Measurements from ENCODE around the gene SNAI1.
A peak's percentile ranks its signal among the peaks of the same experiment; 100 is the strongest.

Gene SNAI1

DNA sequence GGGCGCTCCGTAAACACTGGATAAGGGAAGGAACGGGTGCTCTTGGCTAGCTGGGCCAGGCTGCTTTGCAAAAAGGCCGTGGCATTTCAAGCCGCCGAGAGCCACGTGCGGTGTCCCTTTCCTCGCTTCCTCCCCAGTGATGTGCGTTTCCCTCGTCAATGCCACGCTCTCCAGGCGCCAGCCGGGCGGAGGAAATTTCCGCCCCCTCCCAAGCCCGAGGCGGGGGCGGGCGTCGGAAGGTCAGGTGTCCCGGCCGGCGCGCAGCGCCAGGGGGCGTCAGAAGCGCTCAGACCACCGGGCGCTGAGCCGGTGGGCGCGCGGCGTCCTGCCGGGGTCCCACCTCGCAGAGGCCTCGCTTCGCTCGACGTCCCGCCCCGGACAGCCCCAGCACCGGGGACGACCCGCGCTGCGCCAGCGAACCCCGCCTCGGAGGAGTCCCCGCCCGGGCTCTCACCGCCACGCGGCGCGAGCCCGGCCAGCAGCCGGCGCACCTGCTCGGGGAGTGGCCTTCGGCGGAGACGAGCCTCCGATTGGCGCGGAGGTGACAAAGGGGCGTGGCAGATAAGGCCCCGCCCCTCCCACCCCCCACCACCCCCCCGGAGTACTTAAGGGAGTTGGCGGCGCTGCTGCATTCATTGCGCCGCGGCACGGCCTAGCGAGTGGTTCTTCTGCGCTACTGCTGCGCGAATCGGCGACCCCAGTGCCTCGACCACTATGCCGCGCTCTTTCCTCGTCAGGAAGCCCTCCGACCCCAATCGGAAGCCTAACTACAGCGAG, at the start of gene SNAI1:
TSS of gene SNAI1 (plus strand) at position 635 of the 777 bp plus-strand sequence. CDS start at position 715, 80 bp downstream.
- peak; percentile 87 for DNase-seq
- peak within 1 kb of the TSS; percentile 97 for H3K4me3 Mint-ChIP-seq
- no peaks in the 10 kb centered on the region for H3K9me3 Mint-ChIP-seq
- peak within 1 kb of the TSS; percentile 51 for H3K27ac Mint-ChIP-seq
- TF ChIP-seq, protein P1, sequence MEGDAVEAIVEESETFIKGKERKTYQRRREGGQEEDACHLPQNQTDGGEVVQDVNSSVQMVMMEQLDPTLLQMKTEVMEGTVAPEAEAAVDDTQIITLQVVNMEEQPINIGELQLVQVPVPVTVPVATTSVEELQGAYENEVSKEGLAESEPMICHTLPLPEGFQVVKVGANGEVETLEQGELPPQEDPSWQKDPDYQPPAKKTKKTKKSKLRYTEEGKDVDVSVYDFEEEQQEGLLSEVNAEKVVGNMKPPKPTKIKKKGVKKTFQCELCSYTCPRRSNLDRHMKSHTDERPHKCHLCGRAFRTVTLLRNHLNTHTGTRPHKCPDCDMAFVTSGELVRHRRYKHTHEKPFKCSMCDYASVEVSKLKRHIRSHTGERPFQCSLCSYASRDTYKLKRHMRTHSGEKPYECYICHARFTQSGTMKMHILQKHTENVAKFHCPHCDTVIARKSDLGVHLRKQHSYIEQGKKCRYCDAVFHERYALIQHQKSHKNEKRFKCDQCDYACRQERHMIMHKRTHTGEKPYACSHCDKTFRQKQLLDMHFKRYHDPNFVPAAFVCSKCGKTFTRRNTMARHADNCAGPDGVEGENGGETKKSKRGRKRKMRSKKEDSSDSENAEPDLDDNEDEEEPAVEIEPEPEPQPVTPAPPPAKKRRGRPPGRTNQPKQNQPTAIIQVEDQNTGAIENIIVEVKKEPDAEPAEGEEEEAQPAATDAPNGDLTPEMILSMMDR (IDR thresholded peaks at IDR 0.05): peak; percentile 42
- H3K36me3 Mint-ChIP-seq (ENCODE audit: low read depth): peaks cover 7% of the 10 kb centered on the region
- H3K4me1 Mint-ChIP-seq: peaks cover 78% of the 10 kb centered on the region
- H3K27me3 Mint-ChIP-seq (ENCODE audit: low read depth, poor library complexity): peaks cover 14% of the 10 kb centered on the region

DNA sequence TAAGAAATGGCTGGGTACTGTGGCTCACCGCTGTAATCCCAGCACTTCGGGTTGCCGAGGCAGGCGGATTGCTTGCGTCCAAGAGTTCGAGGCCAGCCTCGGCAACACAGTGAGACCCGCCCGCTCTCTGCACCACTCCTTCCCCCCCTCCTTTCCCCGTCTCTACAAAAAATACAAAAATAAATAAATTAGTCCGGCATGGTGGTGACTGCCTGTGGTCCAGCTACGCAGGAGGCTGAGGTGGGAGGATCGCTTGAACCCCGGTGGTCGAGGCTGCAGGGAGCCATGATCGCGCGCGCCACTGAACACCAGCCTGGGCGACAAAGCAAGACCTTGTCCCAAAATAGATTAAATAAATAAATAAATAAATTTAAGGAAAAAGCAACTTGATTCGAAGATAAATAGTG, 47.0 kb upstream of the SNAI1 start:
- H3K27me3 Mint-ChIP-seq (ENCODE audit: low read depth, poor library complexity): peaks cover 3% of the 10 kb centered on the region
- H3K9me3 Mint-ChIP-seq: no peaks in the 10 kb centered on the region
- H3K27ac Mint-ChIP-seq: no peak overlapping the region
- TF ChIP-seq, protein P1 (IDR thresholded peaks at IDR 0.05): no peak
- H3K4me3 Mint-ChIP-seq: peak overlapping the region; percentile 98
- peaks cover 42% of the 10 kb centered on the region for H3K4me1 Mint-ChIP-seq
- DNase-seq: no peak
- peaks cover 18% of the 10 kb centered on the region for H3K36me3 Mint-ChIP-seq (ENCODE audit: low read depth)

DNA sequence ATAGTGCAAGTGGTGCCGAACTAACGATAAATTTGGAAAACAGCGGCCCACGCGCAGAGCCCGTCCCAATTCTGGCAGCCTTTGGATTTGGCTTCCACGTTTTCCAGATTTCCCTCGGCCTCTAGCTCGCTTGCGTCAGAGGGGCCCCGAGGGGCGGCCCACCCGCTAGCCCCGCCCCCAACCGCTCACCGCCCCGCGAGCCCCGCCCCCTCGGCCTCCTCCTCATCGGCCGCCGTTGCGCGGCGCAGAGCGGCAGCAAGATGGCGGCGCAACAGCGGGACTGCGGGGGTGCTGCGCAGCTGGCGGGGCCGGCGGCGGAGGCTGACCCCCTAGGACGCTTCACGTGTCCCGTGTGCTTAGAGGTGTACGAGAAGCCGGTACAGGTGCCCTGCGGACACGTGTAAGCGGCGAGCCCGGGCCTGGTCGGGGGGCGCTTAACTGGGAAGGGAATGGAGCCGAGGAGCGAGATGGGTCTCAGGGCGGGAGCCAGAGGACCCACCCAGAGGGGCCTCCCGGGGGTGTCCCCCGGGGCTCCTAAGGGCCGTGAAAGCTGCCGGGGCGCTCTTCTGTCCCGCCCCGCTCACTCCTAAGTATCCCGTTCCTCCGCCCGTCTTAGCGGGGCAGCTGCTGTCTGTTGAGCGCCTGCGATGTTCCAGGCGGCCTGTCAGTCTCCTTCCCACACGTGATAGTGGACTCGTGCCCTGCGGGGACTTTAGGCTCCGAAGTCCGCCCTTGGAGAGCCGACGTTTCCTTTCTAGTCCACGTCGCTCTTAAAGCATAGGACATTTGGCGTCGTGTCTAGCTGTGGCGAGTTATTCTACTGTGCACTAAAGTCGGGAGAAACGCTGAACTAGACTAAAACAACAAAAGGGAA, 46.4 kb upstream of the SNAI1 start, which contains the start of gene RNF114:
TSS of gene RNF114 (plus strand) at position 245 of the 874 bp plus-strand sequence. CDS start at position 261, 16 bp downstream.
- peak; percentile 97 for DNase-seq
- Mint-ChIP-seq H3K4me1 (peaks cover 49% of the 10 kb centered on the region), H3K4me3 (peak within 1 kb of the TSS; percentile 98), H3K9me3 (no peaks in the 10 kb centered on the region), H3K27ac (peak within 1 kb of the TSS; percentile 9), H3K27me3 (ENCODE audit: low read depth, poor library complexity) (peaks cover 3% of the 10 kb centered on the region), H3K36me3 (ENCODE audit: low read depth) (peaks cover 24% of the 10 kb centered on the region)
- TF ChIP-seq, protein P1 (IDR thresholded peaks at IDR 0.05): no peak

DNA sequence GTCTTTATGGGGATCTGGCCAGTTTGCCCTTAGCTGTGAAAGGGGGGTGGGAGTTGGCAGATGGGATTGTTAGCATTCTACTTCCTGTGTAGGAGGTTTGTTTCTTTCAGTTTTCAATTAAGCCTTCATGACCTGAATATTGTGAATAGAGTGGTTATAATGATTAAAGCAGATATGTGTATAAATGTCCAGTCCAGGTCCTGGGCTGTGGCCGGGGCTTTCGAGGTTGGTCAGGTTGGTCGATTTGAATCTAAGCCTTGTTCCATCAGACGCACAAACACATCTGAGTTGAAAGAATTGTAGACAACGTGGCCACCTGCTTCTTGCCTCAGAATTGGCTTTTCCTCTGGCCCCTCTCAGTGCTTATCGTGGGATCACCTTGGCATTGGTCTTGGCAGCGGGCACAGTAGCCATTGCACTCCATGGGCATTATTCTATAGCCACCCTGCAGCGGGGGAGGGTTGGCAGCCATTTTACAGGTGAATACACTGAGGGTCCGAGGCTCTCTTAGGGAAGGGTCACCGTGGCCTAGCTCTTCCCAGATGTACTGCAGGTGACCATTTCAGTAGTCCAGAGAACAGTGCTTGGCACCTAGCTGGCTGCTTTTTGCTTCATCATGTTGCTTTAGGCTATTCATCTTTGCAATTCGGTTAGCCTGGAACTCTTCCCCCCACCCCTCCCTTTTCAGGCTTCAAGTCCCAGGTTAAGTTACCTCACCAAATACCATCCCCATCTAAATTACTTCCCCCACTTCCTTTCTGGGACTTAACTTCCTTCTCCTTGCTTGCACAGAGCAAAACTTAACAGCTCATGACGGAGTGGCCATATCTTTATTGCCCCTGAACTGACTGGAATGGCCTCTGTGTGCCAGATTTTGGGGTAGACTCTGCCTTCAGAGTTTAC, 45.5 kb upstream of the SNAI1 start:
- no peak for DNase-seq
- peaks cover 50% of the 10 kb centered on the region for H3K4me1 Mint-ChIP-seq
- TF ChIP-seq, protein P1 (IDR thresholded peaks at IDR 0.05): no peak
- peaks cover 3% of the 10 kb centered on the region for H3K27me3 Mint-ChIP-seq (ENCODE audit: low read depth, poor library complexity)
- H3K36me3 Mint-ChIP-seq (ENCODE audit: low read depth): peaks cover 31% of the 10 kb centered on the region
- no peaks in the 10 kb centered on the region for H3K9me3 Mint-ChIP-seq
- H3K27ac Mint-ChIP-seq: peak overlapping the region; percentile 92
- peak overlapping the region; percentile 98 for H3K4me3 Mint-ChIP-seq
